ENCODE results near the gene VPS37B.

Gene VPS37B

GRCh38 chr12:122853582-122854245 is 42.2 kb downstream of the VPS37B start:
- DNase-seq (ENCODE audit: extremely low read depth, low read depth) = no peak
- TF ChIP-seq, protein P1, sequence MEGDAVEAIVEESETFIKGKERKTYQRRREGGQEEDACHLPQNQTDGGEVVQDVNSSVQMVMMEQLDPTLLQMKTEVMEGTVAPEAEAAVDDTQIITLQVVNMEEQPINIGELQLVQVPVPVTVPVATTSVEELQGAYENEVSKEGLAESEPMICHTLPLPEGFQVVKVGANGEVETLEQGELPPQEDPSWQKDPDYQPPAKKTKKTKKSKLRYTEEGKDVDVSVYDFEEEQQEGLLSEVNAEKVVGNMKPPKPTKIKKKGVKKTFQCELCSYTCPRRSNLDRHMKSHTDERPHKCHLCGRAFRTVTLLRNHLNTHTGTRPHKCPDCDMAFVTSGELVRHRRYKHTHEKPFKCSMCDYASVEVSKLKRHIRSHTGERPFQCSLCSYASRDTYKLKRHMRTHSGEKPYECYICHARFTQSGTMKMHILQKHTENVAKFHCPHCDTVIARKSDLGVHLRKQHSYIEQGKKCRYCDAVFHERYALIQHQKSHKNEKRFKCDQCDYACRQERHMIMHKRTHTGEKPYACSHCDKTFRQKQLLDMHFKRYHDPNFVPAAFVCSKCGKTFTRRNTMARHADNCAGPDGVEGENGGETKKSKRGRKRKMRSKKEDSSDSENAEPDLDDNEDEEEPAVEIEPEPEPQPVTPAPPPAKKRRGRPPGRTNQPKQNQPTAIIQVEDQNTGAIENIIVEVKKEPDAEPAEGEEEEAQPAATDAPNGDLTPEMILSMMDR (IDR thresholded peaks at IDR 0.05; ENCODE audit: low read depth, low read length) = no peak

- no peak for DNase-seq (ENCODE audit: extremely low read depth, low read depth)
- TF ChIP-seq, protein P1 (IDR thresholded peaks at IDR 0.05; ENCODE audit: low read depth, low read length) = no peak
Observed at GRCh38 chr12:122852336-122853275, 43.3 kb downstream of the VPS37B start.

DNA sequence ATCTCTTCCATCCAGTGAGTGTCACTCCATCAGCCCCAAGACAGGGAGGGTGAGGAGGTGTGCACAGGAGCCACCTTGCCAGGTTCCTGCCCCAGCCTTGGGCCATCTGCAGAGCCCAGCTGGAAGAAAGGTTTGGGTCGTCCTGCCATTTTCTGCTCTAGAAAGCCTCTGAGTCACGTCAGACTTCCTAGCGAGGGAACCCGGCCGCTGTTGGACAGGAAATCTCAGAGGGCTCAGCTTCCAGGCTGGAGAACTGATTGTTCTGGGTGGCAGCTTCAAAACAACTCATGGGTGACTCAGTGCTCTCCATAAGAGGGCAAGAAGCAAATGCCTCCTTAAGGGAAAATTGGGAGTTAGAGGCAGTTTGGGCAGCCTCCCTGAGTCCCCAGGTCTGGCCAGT is 44.1 kb downstream of the VPS37B start:
- TF ChIP-seq, protein P1 (IDR thresholded peaks at IDR 0.05; ENCODE audit: low read depth, low read length) = no peak
- DNase-seq (ENCODE audit: extremely low read depth, low read depth) = no peak

DNA sequence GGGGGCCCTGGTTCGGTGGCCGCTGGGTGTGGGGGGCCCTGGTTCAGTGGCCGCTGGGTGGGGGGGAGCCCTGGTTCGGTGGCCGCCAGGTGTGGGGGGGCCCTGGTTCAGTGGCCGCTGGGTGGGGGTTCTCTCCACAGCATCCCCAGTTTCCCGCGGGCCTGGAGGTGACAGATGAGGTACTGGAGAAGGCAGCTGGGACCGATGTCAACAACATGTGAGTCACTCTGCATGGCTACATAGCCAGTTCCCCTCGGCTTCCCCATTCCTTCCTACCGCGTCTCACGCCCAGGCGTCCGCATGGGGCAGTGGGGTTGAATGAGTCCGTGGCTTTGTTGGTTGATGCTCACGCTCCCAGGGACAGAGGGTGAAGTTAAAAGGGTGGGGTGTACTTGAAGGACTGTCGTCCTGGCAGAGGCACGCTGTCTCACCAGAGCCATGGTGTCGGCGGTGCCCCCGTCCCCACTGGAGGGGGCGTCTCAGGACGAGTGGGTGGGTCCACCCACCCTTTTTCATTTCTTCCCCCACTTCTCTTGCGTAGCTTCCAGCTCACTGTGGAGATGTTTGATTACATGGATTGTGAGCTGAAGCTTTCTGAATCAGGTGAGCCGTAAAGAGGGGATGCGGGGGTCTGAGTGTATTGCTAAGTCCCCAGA is 45.1 kb downstream of the VPS37B start:
- TF ChIP-seq, protein P1 (IDR thresholded peaks at IDR 0.05; ENCODE audit: low read depth, low read length) = no peak
- no peak for DNase-seq (ENCODE audit: extremely low read depth, low read depth)

GRCh38 chr12:122850048-122850445 is 45.9 kb downstream of the VPS37B start:
- TF ChIP-seq, protein P1 (IDR thresholded peaks at IDR 0.05; ENCODE audit: low read depth, low read length) = no peak
- no peak for DNase-seq (ENCODE audit: extremely low read depth, low read depth)

GRCh38 chr12:122849352-122850047 is 46.4 kb downstream of the VPS37B start:
- no peak for DNase-seq (ENCODE audit: extremely low read depth, low read depth)
- TF ChIP-seq, protein P1 (IDR thresholded peaks at IDR 0.05; ENCODE audit: low read depth, low read length) = no peak

All from AG09319 (cell line).